AG09309 (cell line): Measurements from ENCODE around the gene PPFIA1.

Experiments used
- DNase-seq: peaks from one replicate; pipeline ENCODE4 v3.0.0-alpha.2; 2010; ENCODE audit warnings: low read depth
- H3K4me3 ChIP-seq: 2 replicates; pipeline ENCODE4 v1.5.1; 2011; ENCODE audit warnings: mild to moderate bottlenecking, low read depth, low read length, moderate library complexity; ENCODE audit not compliant: control insufficient read depth
- CTCF ChIP-seq: IDR thresholded peaks from 2 replicates; pipeline ENCODE4 v1.5.1; 2011; ENCODE audit warnings: mild to moderate bottlenecking, low read depth, low read length, inconsistent platforms; ENCODE audit not compliant: insufficient read depth, control insufficient read depth; ENCODE audit errors: missing control alignments

The PPFIA1 gene

GRCh38 chr11:70278994-70279393 lies 8.5 kb downstream of the PPFIA1 start:
- no peak overlapping the region for H3K4me3 ChIP-seq
- TF ChIP-seq CTCF, result no peak
- no peak for DNase-seq

GRCh38 chr11:70281156-70281609 lies 10.7 kb downstream of the PPFIA1 start:
- DNase-seq, result no peak
- no peak for TF ChIP-seq CTCF
- no peak overlapping the region for H3K4me3 ChIP-seq

GRCh38 chr11:70282012-70282411 lies 11.5 kb downstream of the PPFIA1 start:
- no peak for TF ChIP-seq CTCF
- no peak overlapping the region for H3K4me3 ChIP-seq
- no peak for DNase-seq

GRCh38 chr11:70288721-70289120 lies 18.2 kb downstream of the PPFIA1 start:
- DNase-seq, result no peak
- no peak overlapping the region for H3K4me3 ChIP-seq
- TF ChIP-seq CTCF, result no peak

- H3K4me3 ChIP-seq, result no peak overlapping the region
- DNase-seq, result no peak
- no peak for TF ChIP-seq CTCF
Measured at GRCh38 chr11:70289582-70289981, 19.1 kb downstream of the PPFIA1 start.

- no peak for DNase-seq
- no peak for TF ChIP-seq CTCF
- H3K4me3 ChIP-seq, result no peak overlapping the region
Measured at GRCh38 chr11:70290361-70291065, 20.0 kb downstream of the PPFIA1 start.

GRCh38 chr11:70292166-70292565 lies 21.7 kb downstream of the PPFIA1 start:
- no peak for DNase-seq
- no peak overlapping the region for H3K4me3 ChIP-seq
- TF ChIP-seq CTCF, result no peak
